ENCODE data around the gene GCNT2. TPM values are rescaled to one million over a fixed set of nuclear protein-coding genes. Genes with fewer than 3 reads are reported as not detected.

Gene GCNT2
- total RNA-seq, 1 experiment from 2014 or later: 0.28 TPM

GRCh38 chr6:10541591-10541990 lies 20.4 kb downstream of the GCNT2 start:
- no TSS peak for BruUV-seq (replicated peaks)
- CTCF ChIA-PET: no interaction called here
- no peaks in the 10 kb centered on the region for H3K4me1 ChIP-seq (ENCODE audit: insufficient read depth, low read length, poor library complexity, severe bottlenecking)
- no peak for TF ChIP-seq EZH2 (IDR thresholded peaks at IDR 0.05; ENCODE audit: borderline replicate concordance, low read depth, low read length, poor library complexity, severe bottlenecking)
- TF ChIP-seq, protein P1, sequence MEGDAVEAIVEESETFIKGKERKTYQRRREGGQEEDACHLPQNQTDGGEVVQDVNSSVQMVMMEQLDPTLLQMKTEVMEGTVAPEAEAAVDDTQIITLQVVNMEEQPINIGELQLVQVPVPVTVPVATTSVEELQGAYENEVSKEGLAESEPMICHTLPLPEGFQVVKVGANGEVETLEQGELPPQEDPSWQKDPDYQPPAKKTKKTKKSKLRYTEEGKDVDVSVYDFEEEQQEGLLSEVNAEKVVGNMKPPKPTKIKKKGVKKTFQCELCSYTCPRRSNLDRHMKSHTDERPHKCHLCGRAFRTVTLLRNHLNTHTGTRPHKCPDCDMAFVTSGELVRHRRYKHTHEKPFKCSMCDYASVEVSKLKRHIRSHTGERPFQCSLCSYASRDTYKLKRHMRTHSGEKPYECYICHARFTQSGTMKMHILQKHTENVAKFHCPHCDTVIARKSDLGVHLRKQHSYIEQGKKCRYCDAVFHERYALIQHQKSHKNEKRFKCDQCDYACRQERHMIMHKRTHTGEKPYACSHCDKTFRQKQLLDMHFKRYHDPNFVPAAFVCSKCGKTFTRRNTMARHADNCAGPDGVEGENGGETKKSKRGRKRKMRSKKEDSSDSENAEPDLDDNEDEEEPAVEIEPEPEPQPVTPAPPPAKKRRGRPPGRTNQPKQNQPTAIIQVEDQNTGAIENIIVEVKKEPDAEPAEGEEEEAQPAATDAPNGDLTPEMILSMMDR (conservative IDR thresholded peaks at IDR 0.05; ENCODE audit: low read depth, low read length): no peak
- POLR2A ChIA-PET (ENCODE audit: low non-redundant PET): no interaction called here
- intact Hi-C loops (cut with micrococcal nuclease; ENCODE audit: unreplicated experiment): no loop called here
- H3K27ac ChIP-seq (ENCODE audit: low read depth, low read length, poor library complexity, severe bottlenecking): no peak overlapping the region
- no peaks in the 10 kb centered on the region for H3K36me3 ChIP-seq (ENCODE audit: insufficient read depth, low read length, poor library complexity, severe bottlenecking)
- H3K9me3 ChIP-seq (ENCODE audit: low read depth, low read length, poor library complexity, severe bottlenecking): no peaks in the 10 kb centered on the region
- no peaks in the 10 kb centered on the region for H3K27me3 ChIP-seq (replicated peaks; ENCODE audit: insufficient read depth, low read depth, low read length, poor library complexity)
- DNase-seq (ENCODE audit: low spot score): no peak
- no peak overlapping the region for H3K4me3 ChIP-seq (ENCODE audit: low read depth, low read length, poor library complexity, severe bottlenecking)

GRCh38 chr6:10542213-10542612 lies 21.1 kb downstream of the GCNT2 start:
- ChIA-PET CTCF (no interaction called here), POLR2A (ENCODE audit: low non-redundant PET) (no interaction called here)
- H3K36me3 ChIP-seq (ENCODE audit: insufficient read depth, low read length, poor library complexity, severe bottlenecking): no peaks in the 10 kb centered on the region

DNA sequence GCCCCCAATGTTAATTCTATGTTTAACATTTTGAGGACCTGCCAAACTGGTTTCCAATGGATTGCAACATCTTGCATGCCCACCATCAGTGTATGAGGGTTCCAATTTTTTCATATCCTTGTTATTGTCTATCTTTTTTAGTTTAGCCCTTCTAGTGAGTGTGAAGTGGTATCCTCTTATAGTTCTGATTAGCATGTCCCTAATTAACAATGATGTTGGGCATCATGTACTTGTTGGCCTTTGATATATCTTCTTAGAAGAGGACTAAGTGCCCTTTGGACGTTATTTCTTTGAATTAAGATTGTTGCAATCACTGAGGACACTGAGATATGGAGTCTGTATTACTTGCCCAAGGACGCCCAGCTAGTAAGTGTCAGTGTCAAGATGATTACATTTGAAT lies 22.3 kb downstream of the GCNT2 start:
- Histone ChIP-seq H3K4me1 (ENCODE audit: insufficient read depth, low read length, poor library complexity, severe bottlenecking) (no peaks in the 10 kb centered on the region), H3K27ac (ENCODE audit: low read depth, low read length, poor library complexity, severe bottlenecking) (no peak overlapping the region), H3K9me3 (ENCODE audit: low read depth, low read length, poor library complexity, severe bottlenecking) (no peaks in the 10 kb centered on the region), H3K27me3 (replicated peaks; ENCODE audit: insufficient read depth, low read depth, low read length, poor library complexity) (no peaks in the 10 kb centered on the region), H3K4me3 (ENCODE audit: low read depth, low read length, poor library complexity, severe bottlenecking) (no peak overlapping the region), H3K36me3 (ENCODE audit: insufficient read depth, low read length, poor library complexity, severe bottlenecking) (no peaks in the 10 kb centered on the region)
- BruUV-seq (replicated peaks): no TSS peak
- no peak for TF ChIP-seq EZH2 (IDR thresholded peaks at IDR 0.05; ENCODE audit: borderline replicate concordance, low read depth, low read length, poor library complexity, severe bottlenecking)
- TF ChIP-seq, protein P1 (conservative IDR thresholded peaks at IDR 0.05; ENCODE audit: low read depth, low read length): no peak
- DNase-seq (ENCODE audit: low spot score): no peak
- ChIA-PET POLR2A (ENCODE audit: low non-redundant PET) (no interaction called here), CTCF (no interaction called here)
- intact Hi-C loops (cut with micrococcal nuclease; ENCODE audit: unreplicated experiment): no loop called here

More at GRCh38 chr6:10542213-10542612, 21.1 kb downstream of the GCNT2 start:
- intact Hi-C loops (cut with micrococcal nuclease; ENCODE audit: unreplicated experiment): no loop called here
- Histone ChIP-seq H3K4me1 (ENCODE audit: insufficient read depth, low read length, poor library complexity, severe bottlenecking) (no peaks in the 10 kb centered on the region), H3K27me3 (replicated peaks; ENCODE audit: insufficient read depth, low read depth, low read length, poor library complexity) (no peaks in the 10 kb centered on the region), H3K9me3 (ENCODE audit: low read depth, low read length, poor library complexity, severe bottlenecking) (no peaks in the 10 kb centered on the region), H3K27ac (ENCODE audit: low read depth, low read length, poor library complexity, severe bottlenecking) (no peak overlapping the region), H3K4me3 (ENCODE audit: low read depth, low read length, poor library complexity, severe bottlenecking) (no peak overlapping the region)
- BruUV-seq (replicated peaks): no TSS peak
- TF ChIP-seq, protein P1 (conservative IDR thresholded peaks at IDR 0.05; ENCODE audit: low read depth, low read length): no peak
- no peak for TF ChIP-seq EZH2 (IDR thresholded peaks at IDR 0.05; ENCODE audit: borderline replicate concordance, low read depth, low read length, poor library complexity, severe bottlenecking)
- no peak for DNase-seq (ENCODE audit: low spot score)
